ENCODE results near the gene NDUFA8.

DNA sequence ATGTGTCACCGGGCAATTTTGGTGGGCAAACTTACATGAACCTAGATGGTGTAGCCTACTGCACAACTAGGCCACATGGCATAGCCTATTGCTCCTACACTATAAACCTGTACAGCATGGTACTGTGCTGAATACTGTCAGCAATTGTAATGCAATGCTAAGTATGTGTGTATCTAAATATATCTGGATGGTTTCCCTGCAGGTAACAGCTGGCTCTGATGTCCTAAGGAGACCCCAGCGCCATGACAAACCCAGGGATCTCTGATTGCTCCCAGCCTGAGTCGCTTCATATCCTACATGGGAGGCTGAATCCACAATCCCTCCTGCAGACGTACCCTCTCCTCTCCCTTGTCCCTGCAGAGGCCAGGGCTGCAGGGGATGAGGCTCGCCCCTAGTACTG is 39.9 kb downstream of the NDUFA8 start:
- TF ChIP-seq ZNF114 (CRISPR knock-in tag; IDR thresholded peaks at IDR 0.05) (no peak), POLR2AphosphoS5 (IDR thresholded peaks at IDR 0.05; ENCODE audit: low read depth) (no peak), STAT1 (IDR thresholded peaks at IDR 0.05; ENCODE audit: unreplicated experiment) (no peak), EZH2 (IDR thresholded peaks at IDR 0.05; ENCODE audit: low read depth, unreplicated experiment) (no peak), CREB1 (CRISPR knock-in tag; IDR thresholded peaks at IDR 0.05; ENCODE audit: low read depth) (no peak), EZH2phosphoT487 (IDR thresholded peaks at IDR 0.05; ENCODE audit: unreplicated experiment) (no peak), JUNB (IDR thresholded peaks at IDR 0.05; ENCODE audit: unreplicated experiment) (no peak)
- TF ChIP-seq, protein P1, sequence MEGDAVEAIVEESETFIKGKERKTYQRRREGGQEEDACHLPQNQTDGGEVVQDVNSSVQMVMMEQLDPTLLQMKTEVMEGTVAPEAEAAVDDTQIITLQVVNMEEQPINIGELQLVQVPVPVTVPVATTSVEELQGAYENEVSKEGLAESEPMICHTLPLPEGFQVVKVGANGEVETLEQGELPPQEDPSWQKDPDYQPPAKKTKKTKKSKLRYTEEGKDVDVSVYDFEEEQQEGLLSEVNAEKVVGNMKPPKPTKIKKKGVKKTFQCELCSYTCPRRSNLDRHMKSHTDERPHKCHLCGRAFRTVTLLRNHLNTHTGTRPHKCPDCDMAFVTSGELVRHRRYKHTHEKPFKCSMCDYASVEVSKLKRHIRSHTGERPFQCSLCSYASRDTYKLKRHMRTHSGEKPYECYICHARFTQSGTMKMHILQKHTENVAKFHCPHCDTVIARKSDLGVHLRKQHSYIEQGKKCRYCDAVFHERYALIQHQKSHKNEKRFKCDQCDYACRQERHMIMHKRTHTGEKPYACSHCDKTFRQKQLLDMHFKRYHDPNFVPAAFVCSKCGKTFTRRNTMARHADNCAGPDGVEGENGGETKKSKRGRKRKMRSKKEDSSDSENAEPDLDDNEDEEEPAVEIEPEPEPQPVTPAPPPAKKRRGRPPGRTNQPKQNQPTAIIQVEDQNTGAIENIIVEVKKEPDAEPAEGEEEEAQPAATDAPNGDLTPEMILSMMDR (conservative IDR thresholded peaks at IDR 0.05; ENCODE audit: low read depth in 2 of 2), result no peak
- TF ChIP-seq, protein P2, sequence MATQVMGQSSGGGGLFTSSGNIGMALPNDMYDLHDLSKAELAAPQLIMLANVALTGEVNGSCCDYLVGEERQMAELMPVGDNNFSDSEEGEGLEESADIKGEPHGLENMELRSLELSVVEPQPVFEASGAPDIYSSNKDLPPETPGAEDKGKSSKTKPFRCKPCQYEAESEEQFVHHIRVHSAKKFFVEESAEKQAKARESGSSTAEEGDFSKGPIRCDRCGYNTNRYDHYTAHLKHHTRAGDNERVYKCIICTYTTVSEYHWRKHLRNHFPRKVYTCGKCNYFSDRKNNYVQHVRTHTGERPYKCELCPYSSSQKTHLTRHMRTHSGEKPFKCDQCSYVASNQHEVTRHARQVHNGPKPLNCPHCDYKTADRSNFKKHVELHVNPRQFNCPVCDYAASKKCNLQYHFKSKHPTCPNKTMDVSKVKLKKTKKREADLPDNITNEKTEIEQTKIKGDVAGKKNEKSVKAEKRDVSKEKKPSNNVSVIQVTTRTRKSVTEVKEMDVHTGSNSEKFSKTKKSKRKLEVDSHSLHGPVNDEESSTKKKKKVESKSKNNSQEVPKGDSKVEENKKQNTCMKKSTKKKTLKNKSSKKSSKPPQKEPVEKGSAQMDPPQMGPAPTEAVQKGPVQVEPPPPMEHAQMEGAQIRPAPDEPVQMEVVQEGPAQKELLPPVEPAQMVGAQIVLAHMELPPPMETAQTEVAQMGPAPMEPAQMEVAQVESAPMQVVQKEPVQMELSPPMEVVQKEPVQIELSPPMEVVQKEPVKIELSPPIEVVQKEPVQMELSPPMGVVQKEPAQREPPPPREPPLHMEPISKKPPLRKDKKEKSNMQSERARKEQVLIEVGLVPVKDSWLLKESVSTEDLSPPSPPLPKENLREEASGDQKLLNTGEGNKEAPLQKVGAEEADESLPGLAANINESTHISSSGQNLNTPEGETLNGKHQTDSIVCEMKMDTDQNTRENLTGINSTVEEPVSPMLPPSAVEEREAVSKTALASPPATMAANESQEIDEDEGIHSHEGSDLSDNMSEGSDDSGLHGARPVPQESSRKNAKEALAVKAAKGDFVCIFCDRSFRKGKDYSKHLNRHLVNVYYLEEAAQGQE (IDR thresholded peaks at IDR 0.05; ENCODE audit: unreplicated experiment), result no peak

All from GM23338 (cell line).